COR-L47 (cell line): ENCODE results near the gene SMC2.

Experiments used
- DNase-seq: peaks from one replicate; lab custom pipeline; 2025; lab: John Stamatoyannopoulos, UW

Gene SMC2

GRCh38 chr9:104107799-104108198, 13.7 kb downstream of the SMC2 start:
- no peak for DNase-seq

- no peak for DNase-seq
Observed at GRCh38 chr9:104108315-104108714, 14.2 kb downstream of the SMC2 start.

- DNase-seq, result no peak
Observed at GRCh38 chr9:104110509-104110908, 16.4 kb downstream of the SMC2 start.

- DNase-seq, result no peak
Observed at GRCh38 chr9:104118916-104119315, 24.8 kb downstream of the SMC2 start.

GRCh38 chr9:104121022-104121421, 26.9 kb downstream of the SMC2 start:
- DNase-seq, result no peak

DNA sequence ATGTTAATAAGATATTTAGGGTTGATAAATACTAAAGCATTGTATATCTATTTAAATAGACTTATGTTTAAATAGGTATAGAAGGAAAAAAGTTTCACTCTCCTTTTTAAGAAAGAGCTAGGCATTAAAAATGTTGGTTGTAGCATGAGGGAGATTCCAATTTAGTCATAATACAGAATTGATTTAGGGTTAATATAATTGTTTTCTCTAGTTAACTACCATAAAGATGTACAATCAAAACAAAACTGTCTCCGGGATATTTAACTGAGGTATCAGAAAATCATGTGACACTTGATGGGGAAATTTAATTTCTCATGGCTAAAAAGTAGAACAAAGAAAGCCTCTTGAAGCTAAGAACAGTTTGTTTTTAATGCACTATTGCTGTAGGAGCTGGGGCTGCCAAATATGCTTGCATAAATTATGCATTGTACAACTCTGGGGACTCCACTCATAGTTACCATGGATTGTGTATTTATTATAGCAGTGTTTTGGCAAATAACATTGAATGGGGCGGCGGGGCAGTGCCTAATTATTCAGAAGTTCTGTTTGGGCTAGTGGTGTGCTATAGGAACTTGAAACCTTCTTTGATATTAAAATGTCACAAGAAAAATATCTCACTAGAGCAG, 44.2 kb downstream of the SMC2 start:
- DNase-seq, result no peak

DNA sequence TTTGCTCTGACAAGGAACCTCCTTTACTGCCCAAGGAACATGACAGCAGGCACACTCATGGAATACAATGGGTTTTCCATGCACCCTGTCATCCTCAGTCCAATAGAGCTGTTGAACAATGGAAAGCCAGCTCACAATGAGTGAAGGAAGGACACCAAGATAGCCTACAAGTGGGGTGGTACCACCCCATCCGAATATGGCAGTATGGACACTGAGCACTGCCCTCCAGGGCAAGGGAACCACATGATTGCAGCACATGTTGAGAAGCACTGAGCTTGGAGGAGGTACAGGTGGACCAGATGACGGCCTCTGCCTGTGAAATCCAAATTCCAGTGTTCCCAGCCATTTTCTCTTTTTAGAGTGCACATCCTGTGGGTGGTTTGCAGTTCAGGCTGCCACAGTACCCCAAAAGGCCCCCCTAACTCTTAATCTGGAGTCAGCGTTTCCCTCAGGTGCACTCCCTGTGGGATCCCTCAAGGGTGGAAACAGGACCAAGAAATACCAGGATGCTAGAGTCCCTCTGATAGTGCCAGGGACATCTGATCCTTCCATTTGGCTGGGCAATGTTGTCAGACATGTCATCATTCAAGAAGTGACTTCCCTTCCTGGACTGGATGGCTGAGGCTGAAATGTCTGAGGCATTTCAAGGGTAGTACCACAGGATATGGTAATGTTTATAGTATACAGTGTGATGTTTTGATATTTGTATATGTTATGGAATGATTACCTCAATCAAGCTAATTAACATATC, 48.9 kb downstream of the SMC2 start:
- DNase-seq, result no peak

GRCh38 chr9:104143550-104143910, 49.4 kb downstream of the SMC2 start:
- no peak for DNase-seq

- no peak for DNase-seq
Observed at GRCh38 chr9:104144336-104144735, 50.2 kb downstream of the SMC2 start.

DNA sequence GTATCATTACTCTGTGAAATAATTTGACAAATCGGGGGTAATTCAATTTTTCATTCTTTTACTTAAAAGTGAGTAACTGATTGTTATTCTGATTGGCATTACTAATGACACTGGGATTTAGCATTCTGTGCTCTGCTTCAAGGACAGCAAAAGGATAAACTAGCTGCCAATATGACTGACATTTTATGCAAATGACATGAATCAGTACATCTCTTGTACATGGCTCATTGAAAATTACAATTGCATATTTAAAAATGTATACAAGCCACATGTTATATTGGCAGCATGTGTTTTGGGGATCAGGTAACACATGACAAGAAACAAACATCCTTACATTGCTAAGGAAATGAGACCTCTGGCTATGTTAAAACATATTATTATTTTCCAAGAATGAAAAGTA, 79.0 kb downstream of the SMC2 start:
- DNase-seq, result no peak

DNA sequence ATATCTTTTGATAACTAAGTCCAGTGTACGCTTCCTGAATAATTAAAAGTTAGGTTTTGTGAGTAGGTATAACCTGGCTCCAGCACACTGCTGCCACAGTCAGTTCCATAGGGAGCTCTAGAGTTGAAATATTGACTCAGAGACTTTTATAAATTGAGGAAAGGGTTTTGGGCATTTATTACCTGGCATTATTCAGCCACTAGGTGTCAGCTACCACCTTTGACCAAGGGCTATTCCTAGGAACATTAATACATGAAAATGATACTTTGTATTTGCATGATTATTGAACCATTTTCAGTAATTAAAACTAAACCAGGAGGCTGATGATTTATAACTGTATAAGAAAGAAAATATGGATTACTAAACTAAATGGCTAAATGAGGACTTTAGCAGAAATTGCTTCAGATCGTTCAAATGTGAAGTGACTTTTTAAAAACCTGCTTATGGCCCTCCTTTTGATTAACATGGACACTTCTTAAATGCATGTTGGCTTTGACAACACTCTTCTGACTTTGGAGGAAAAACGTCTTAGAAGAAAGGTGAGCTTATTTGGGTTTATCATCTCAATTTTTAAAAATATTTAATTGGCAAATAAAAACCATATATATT, 83.0 kb downstream of the SMC2 start:
- peak; percentile 0 for DNase-seq

DNA sequence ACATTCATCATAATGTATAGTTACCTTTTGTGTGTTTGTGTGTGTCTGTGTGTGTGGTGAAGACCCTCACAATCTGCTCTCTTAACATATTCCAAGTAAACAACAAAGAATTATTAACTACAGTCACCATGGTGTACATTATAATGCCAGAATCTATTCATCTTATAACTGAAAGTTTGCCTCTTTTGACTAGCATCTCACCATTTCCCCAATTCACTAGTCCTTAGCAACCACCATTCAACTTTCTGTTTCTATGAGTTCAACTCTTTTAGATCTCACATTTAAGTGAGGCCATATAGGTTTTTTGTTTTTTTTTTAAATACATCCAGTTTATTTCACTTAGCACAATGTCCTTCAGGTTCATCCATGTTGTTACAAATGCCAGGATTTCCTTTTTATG, 83.6 kb downstream of the SMC2 start:
- DNase-seq, result no peak
